ENCODE data around the gene PAX5.

PAX5 gene

GRCh38 chr9:36935332-36935731 is 98.7 kb downstream of the PAX5 start:
- DNase-seq (ENCODE audit: low read depth in 4 of 4, low spot score in 1 of 4): no peak

GRCh38 chr9:36934478-36935065 is 99.5 kb downstream of the PAX5 start:
- no peak for DNase-seq (ENCODE audit: low read depth in 4 of 4, low spot score in 1 of 4)

GRCh38 chr9:36933676-36934215 is 100.3 kb downstream of the PAX5 start:
- no peak for DNase-seq (ENCODE audit: low read depth in 4 of 4, low spot score in 1 of 4)

- no peak for DNase-seq (ENCODE audit: low read depth in 4 of 4, low spot score in 1 of 4)
These were observed 101.9 kb downstream of the PAX5 start for GRCh38 chr9:36932198-36932597.

- no peak for DNase-seq (ENCODE audit: low read depth in 4 of 4, low spot score in 1 of 4)
These were observed 103.1 kb downstream of the PAX5 start for GRCh38 chr9:36930941-36931340.

- DNase-seq (ENCODE audit: low read depth in 4 of 4, low spot score in 1 of 4): no peak
These were observed 104.8 kb downstream of the PAX5 start for GRCh38 chr9:36929350-36929675.

- DNase-seq (ENCODE audit: low read depth in 4 of 4, low spot score in 1 of 4): peak in 1 of 4 experiments; percentile 7
These were observed 105.3 kb downstream of the PAX5 start for GRCh38 chr9:36928670-36929349.

GRCh38 chr9:36928210-36928609 is 105.9 kb downstream of the PAX5 start:
- DNase-seq (ENCODE audit: low read depth in 4 of 4, low spot score in 1 of 4): no peak

- DNase-seq (ENCODE audit: low read depth in 4 of 4, low spot score in 1 of 4): no peak
These were observed 109.2 kb downstream of the PAX5 start for GRCh38 chr9:36924757-36925432.

GRCh38 chr9:36924071-36924470 is 110.0 kb downstream of the PAX5 start:
- DNase-seq (ENCODE audit: low read depth in 4 of 4, low spot score in 1 of 4): no peak

GRCh38 chr9:36923025-36923625 is 110.9 kb downstream of the PAX5 start:
- DNase-seq (ENCODE audit: low read depth in 4 of 4, low spot score in 1 of 4): no peak

GRCh38 chr9:36922548-36922947 is 111.5 kb downstream of the PAX5 start:
- no peak for DNase-seq (ENCODE audit: low read depth in 4 of 4, low spot score in 1 of 4)

- no peak for DNase-seq (ENCODE audit: low read depth in 4 of 4, low spot score in 1 of 4)
These were observed 119.9 kb downstream of the PAX5 start for GRCh38 chr9:36914212-36914577.

- no peak for DNase-seq (ENCODE audit: low read depth in 4 of 4, low spot score in 1 of 4)
These were observed 120.5 kb downstream of the PAX5 start for GRCh38 chr9:36913393-36914211.

GRCh38 chr9:36912620-36913019 is 121.4 kb downstream of the PAX5 start:
- no peak for DNase-seq (ENCODE audit: low read depth in 4 of 4, low spot score in 1 of 4)

GRCh38 chr9:36911601-36912412 is 122.3 kb downstream of the PAX5 start:
- no peak for DNase-seq (ENCODE audit: low read depth in 4 of 4, low spot score in 1 of 4)

GRCh38 chr9:36911037-36911436 is 123.0 kb downstream of the PAX5 start:
- no peak for DNase-seq (ENCODE audit: low read depth in 4 of 4, low spot score in 1 of 4)

- no peak for DNase-seq (ENCODE audit: low read depth in 4 of 4, low spot score in 1 of 4)
These were observed 127.6 kb downstream of the PAX5 start for GRCh38 chr9:36906492-36906891.

- DNase-seq (ENCODE audit: low read depth in 4 of 4, low spot score in 1 of 4): no peak
These were observed 128.7 kb downstream of the PAX5 start for GRCh38 chr9:36905101-36906066.

Measured in stimulated activated CD4-positive, alpha-beta T cell treated with anti-CD3 and anti-CD28 coated beads, Interleukin-1b, Interleukin-23, amount 100 ng/mL, for 24 hours (primary cell).